CD4-positive, alpha-beta T cell treated with Interleukin-21 for 1 hour (primary cell): ENCODE measurements around the gene CEACAM16.

ENCODE experiments used
- DNase-seq: peaks from one replicate; pipeline ENCODE4 v3.0.0-alpha.2; 2020

Gene CEACAM16

GRCh38 chr19:44726465-44726864 lies 27.5 kb downstream of the CEACAM16 start:
- DNase-seq: no peak

- DNase-seq: no peak
These were observed 29.2 kb downstream of the CEACAM16 start for GRCh38 chr19:44728178-44728577.

GRCh38 chr19:44729516-44730033 lies 30.6 kb downstream of the CEACAM16 start:
- no peak for DNase-seq

- DNase-seq: no peak
These were observed 32.1 kb downstream of the CEACAM16 start for GRCh38 chr19:44731081-44731480.

- DNase-seq: no peak
These were observed 32.7 kb downstream of the CEACAM16 start for GRCh38 chr19:44731622-44732021.

GRCh38 chr19:44732235-44733014 lies 33.5 kb downstream of the CEACAM16 start:
- DNase-seq: no peak

GRCh38 chr19:44734357-44734756 lies 35.4 kb downstream of the CEACAM16 start:
- DNase-seq: no peak

- DNase-seq: no peak
These were observed 36.1 kb downstream of the CEACAM16 start for GRCh38 chr19:44735011-44735410.

GRCh38 chr19:44737238-44738071 lies 38.5 kb downstream of the CEACAM16 start:
- peak; percentile 28 for DNase-seq

GRCh38 chr19:44738136-44738535 lies 39.2 kb downstream of the CEACAM16 start:
- DNase-seq: no peak

GRCh38 chr19:44738603-44739558 lies 39.9 kb downstream of the CEACAM16 start:
- DNase-seq: peak; percentile 21

GRCh38 chr19:44740351-44740824 lies 41.4 kb downstream of the CEACAM16 start:
- no peak for DNase-seq

GRCh38 chr19:44741258-44741731 lies 42.3 kb downstream of the CEACAM16 start:
- DNase-seq: no peak

- DNase-seq: no peak
These were observed 42.9 kb downstream of the CEACAM16 start for GRCh38 chr19:44741841-44742329.

- no peak for DNase-seq
These were observed 43.5 kb downstream of the CEACAM16 start for GRCh38 chr19:44742330-44743061.

GRCh38 chr19:44744871-44745332 lies 46.0 kb downstream of the CEACAM16 start:
- DNase-seq: no peak

- no peak for DNase-seq
These were observed 46.4 kb downstream of the CEACAM16 start for GRCh38 chr19:44745341-44745831.

GRCh38 chr19:44745887-44746600 lies 47.1 kb downstream of the CEACAM16 start:
- no peak for DNase-seq

GRCh38 chr19:44746616-44746945 lies 47.6 kb downstream of the CEACAM16 start:
- no peak for DNase-seq

- peak; percentile 97 for DNase-seq
These were observed 48.2 kb downstream of the CEACAM16 start for GRCh38 chr19:44746946-44747738.
